GM18517 (cell line): Measurements from ENCODE around the gene SLC1A5.
"Not testable (repeated sequence)": the region's sequence is repeated elsewhere in the genome, so short reads cannot be mapped to it uniquely, and the experiment has no call there.

ENCODE experiments used
- ATAC-seq: cut with Tn5 transposase; IDR thresholded peaks from one replicate; pipeline ENCODE4 v1.9.1; 2021; ENCODE audit warnings: mild to moderate bottlenecking, moderate library complexity; ENCODE audit not compliant: unreplicated experiment

SLC1A5 gene

GRCh38 chr19:46788262-46788967, at the start of gene SLC1A5:
SLC1A5 (minus strand) TSS chr19:46788594; CDS start chr19:46787965, 629 bp downstream.
- peak; percentile 48 for ATAC-seq

DNA sequence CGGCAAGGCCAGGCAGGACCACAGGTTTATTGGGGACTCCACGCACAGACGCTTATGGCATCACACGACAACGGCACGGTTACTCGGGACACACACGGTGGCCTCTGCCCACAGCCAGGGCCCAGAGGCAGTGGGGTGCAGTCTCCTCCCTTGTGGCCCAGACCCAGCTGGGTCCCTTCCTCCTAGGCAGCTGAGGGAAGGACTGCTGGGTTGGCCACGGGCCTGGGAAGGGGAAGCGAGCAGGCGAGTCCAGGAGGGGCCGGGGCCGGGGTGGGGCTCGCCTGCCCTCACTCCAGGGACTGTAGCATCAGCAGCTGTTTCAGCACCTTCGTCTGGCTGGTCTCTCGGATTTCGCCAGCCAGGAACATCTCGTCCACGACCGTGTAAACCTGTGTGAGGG, 49.8 kb upstream of the SLC1A5 start:
- ATAC-seq = no peak

GRCh38 chr19:46834984-46835383, 46.6 kb upstream of the SLC1A5 start:
- no peak for ATAC-seq

DNA sequence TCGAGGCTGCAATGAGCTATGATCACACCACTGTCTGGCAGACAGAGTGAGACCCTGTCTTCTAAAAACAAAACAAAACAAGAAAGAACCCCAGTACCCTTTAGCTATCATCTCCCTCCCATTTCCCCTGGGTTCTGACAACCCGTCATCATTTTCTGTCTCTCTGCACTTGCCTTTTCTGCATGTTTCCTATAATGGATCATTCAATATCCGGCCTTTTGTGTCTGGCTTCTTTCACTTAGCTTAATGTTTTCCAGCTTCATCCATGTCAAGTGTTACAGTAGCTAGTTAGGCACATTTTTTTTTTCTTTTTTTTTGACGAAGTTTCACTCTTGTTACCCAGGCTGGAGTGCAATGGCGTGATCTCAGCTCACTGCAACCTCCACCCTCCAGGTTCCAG, 45.7 kb upstream of the SLC1A5 start:
- ATAC-seq = no peak

GRCh38 chr19:46830864-46831263, 42.5 kb upstream of the SLC1A5 start:
- ATAC-seq = no peak

- no peak for ATAC-seq
Measured at GRCh38 chr19:46828484-46828883, 40.1 kb upstream of the SLC1A5 start.

GRCh38 chr19:46825731-46826055, 37.3 kb upstream of the SLC1A5 start:
- no peak for ATAC-seq

DNA sequence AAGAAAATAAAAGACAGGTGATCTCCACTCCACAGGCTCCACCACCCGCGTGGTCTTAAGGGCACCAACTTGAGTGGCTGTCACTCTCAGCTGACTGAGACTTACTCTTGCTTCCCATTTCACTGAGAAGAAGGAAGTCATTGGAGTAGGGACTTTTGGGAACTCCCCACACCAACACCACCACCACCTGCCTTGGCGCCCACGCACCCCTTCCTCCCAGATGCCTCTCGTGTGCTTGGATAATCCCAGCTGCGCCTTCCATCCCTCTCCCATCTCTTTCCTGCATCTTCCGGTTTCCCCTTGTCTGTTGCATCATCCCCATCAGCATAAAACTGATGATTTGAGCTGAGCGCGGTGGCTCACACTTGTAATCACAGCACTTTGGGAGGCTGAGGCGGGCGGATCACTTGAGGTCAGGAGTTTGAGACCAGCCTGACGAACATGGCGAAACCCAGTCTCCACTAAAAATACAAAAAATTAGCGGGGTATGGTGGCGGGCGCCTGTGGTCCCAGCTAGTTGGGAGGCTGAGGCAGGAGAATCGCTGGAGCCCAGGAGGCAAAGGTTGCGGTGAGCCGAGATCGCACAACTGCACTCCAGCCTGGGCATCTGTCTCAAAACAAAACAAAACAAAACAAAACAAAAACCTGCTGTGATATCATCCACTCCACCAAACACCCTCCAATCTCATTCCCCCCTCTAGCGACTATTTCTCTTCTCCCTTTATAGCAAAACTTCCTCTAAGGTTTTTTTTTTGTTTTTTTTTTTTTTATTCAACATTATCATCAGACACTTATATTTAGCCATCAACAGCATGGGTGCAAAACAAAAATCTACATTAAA, 36.7 kb upstream of the SLC1A5 start:
- ATAC-seq = no peak

- no peak for ATAC-seq
Measured at GRCh38 chr19:46823049-46823448, 34.7 kb upstream of the SLC1A5 start.

GRCh38 chr19:46822410-46822787, 34.0 kb upstream of the SLC1A5 start:
- ATAC-seq = not testable (repeated sequence)

DNA sequence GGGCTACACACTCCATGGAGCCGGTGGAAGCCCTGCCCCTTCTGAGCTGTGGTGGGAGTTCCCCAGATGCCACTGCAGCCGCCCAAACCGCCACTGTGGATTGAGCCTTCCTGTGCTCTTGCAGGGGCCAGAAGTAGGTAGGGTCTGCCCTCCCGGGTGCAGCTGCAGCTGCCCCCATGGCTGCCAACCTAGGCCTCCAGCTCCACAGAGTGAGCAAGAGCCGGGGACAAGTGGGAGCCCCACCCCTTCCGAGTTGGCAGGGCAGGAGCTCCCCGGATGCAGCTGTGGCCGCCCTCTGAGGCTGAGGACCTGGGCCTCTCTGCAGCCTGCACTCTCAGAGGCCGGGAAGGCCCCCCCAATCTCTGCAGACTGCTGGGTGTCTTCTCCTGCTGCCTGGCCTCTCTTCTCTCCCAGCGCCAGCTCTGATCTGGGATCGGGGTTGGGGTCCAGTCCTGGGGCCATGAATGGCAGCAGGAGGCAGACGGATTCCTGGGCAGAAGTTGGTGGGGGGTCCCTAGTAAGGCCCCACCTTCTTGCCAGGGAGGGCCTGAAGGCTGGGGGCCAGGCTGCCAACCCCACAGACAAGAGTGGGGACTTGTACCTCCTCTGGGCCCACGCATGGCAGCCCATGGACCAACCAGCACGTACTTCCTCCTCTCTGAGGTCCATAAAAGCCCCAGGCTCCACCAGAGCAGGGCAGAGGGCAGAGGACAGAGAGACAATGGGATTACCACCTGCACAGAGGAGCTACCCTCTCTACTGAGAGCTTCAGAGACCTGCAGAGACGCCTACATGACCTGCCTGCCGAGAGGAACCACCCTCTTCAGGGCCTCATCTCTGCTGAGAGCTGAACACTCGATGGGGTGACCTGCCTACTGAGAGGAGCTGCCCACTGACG, 33.4 kb upstream of the SLC1A5 start:
- no peak for ATAC-seq

- no peak for ATAC-seq
Measured at GRCh38 chr19:46818812-46819211, 30.4 kb upstream of the SLC1A5 start.

- no peak for ATAC-seq
Measured at GRCh38 chr19:46815833-46816627, 27.6 kb upstream of the SLC1A5 start.

GRCh38 chr19:46813839-46814358, 25.5 kb upstream of the SLC1A5 start:
- ATAC-seq = no peak

- ATAC-seq = no peak
Measured at GRCh38 chr19:46812977-46813838, 24.8 kb upstream of the SLC1A5 start.

DNA sequence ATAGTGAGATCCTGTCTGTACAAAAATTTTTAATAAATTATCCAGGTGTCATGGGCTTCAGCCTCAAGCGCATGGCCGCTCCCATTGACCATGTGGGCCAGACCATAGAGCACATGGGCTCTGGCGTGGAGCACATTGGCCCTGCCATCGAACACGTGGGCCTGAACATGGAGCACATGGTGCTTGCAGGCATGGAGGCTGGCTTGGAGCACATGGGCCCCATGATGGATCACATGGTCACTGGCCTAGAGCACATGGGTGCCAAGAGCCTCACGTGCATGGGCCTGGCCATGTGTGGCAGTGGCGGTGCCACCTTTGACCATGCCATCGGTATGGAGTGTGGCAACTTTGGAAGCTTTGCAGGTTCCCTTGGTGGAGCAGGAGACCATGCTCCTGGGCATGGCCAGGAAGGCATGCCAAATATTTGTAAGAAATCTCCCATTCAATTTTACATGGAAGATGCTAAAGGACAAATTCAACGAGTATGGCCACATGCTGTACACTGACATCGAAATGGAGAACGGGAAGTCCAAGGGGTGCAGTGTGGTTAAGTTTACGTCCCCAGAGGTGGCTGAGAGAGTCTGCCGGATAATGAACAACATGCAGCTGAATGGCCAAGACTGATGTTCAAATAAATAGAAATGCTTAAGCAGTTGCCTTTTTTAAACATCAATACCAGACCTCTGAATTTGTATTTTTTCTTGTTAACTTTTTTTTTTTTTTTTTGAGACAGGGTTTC, 21.3 kb upstream of the SLC1A5 start:
- no peak for ATAC-seq

DNA sequence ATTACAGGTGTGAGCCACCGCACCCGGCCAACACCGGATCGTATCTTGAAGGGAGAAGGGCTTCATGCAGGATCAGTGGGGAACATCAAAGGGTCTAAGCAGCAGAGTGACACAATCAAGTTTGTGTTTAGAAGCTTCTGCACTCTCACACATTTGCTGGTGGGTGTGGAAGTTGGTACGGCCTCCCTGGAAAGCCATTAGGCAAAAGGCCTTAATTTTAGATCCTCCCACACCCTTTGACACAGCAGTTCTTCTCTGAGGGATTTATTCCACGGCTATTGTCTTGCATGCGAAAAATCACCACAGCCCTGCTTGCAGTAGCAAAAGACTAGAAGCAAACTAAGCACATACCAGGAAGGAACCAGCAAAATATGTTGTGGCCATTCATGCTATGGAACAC, 18.3 kb upstream of the SLC1A5 start:
- ATAC-seq = no peak

- ATAC-seq = not testable (repeated sequence)
Measured at GRCh38 chr19:46804432-46804831, 16.0 kb upstream of the SLC1A5 start.

DNA sequence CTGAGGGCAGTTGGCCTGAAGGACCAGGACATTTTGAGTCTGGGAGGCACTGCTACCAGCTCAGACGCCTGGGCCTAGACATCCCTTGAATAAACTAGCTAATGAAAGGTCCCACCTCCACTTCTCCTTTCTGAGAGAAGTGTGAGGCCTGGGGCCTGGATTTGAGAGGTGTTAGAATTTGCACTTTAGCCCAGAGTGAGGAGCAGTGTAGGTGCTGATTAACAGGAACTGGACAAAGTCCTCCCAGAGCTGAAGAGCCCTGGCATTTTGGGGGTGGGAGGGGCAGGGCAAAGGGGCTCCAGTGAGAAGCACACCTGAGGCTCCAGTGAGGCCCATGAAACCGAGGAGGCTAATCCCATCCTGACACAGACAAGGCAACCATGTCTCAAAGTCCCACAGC, 15.2 kb upstream of the SLC1A5 start:
- no peak for ATAC-seq
